Measurements from ENCODE around the gene MSI2. TPM values are rescaled to one million over a fixed set of nuclear protein-coding genes. Genes with fewer than 3 reads are reported as not detected.

Gene MSI2
- total RNA-seq, 6 experiments from 2014 or later = 12.0 to 22.6 (median 19.4) TPM

GRCh38 chr17:57669671-57670529 lies 413.6 kb downstream of the MSI2 start:
- peak in 1 of 3 donors; percentile 23 for DNase-seq
- Histone ChIP-seq H3K36me3 (no peaks in the 10 kb centered on the region), H3K4me3 (no peak overlapping the region), H3K27me3 (no peaks in the 10 kb centered on the region), H3K9me3 (no peaks in the 10 kb centered on the region), H3K27ac (no peak overlapping the region), H3K4me1 (no peaks in the 10 kb centered on the region)
- intact Hi-C loops (cut with DNase I) = no loop called here
- TF ChIP-seq POLR2A (IDR thresholded peaks at IDR 0.05) = no peak
- no peak for TF ChIP-seq CTCF (IDR thresholded peaks at IDR 0.05)
- WGBS (ENCODE audit: insufficient coverage, low coverage, low lambda C conversion rate, missing lambda C conversion rate) = 80% methylated on average over 7 of the region's 10 CpGs
- ATAC-seq = no peak

- ATAC-seq (no peak), DNase-seq (no peak)
- WGBS (ENCODE audit: insufficient coverage, low coverage, low lambda C conversion rate, missing lambda C conversion rate) = 74% methylated on average over 7 of the region's 8 CpGs
- no peak overlapping the region for H3K4me3 ChIP-seq
- no peaks in the 10 kb centered on the region for H3K36me3 ChIP-seq
- no peaks in the 10 kb centered on the region for H3K9me3 ChIP-seq
- H3K27me3 ChIP-seq = no peaks in the 10 kb centered on the region
- H3K4me1 ChIP-seq = no peaks in the 10 kb centered on the region
- TF ChIP-seq POLR2A (IDR thresholded peaks at IDR 0.05) (no peak), CTCF (IDR thresholded peaks at IDR 0.05) (no peak)
- H3K27ac ChIP-seq = no peak overlapping the region
- intact Hi-C loops (cut with DNase I) = no loop called here
Measured at GRCh38 chr17:57670769-57671569, 414.6 kb downstream of the MSI2 start.

- Histone ChIP-seq H3K4me1 (no peaks in the 10 kb centered on the region), H3K4me3 (no peak overlapping the region), H3K9me3 (no peaks in the 10 kb centered on the region), H3K27ac (no peak overlapping the region), H3K36me3 (no peaks in the 10 kb centered on the region), H3K27me3 (no peaks in the 10 kb centered on the region)
- intact Hi-C loops (cut with DNase I) = no loop called here
- peak; percentile 88 to 97 (median 93) for ATAC-seq
- peak; percentile 73 to 76 (median 75) for DNase-seq
- TF ChIP-seq POLR2A (IDR thresholded peaks at IDR 0.05) (no peak), CTCF (IDR thresholded peaks at IDR 0.05) (peak; percentile 81 to 94 (median 94))
- WGBS (ENCODE audit: insufficient coverage, low coverage, low lambda C conversion rate, missing lambda C conversion rate) = 40% methylated on average over 20 of the region's 21 CpGs
Measured at GRCh38 chr17:57671667-57672632, 415.6 kb downstream of the MSI2 start.

- DNase-seq (peak in 1 of 3 donors; percentile 11), ATAC-seq (no peak)
- 86% methylated on average over 3 of the region's 4 CpGs for WGBS (ENCODE audit: insufficient coverage, low coverage, low lambda C conversion rate, missing lambda C conversion rate)
- H3K4me1 ChIP-seq = no peaks in the 10 kb centered on the region
- H3K4me3 ChIP-seq = no peak overlapping the region
- TF ChIP-seq POLR2A (IDR thresholded peaks at IDR 0.05) = no peak
- intact Hi-C loops (cut with DNase I) = no loop called here
- no peak overlapping the region for H3K27ac ChIP-seq
- no peaks in the 10 kb centered on the region for H3K9me3 ChIP-seq
- no peaks in the 10 kb centered on the region for H3K36me3 ChIP-seq
- H3K27me3 ChIP-seq = no peaks in the 10 kb centered on the region
Measured at GRCh38 chr17:57672971-57673370, 416.6 kb downstream of the MSI2 start.

All from right lobe of liver (tissue), 6 donors.